DND-41 (cell line): Measurements from ENCODE around the gene RCCD1.

Experiments
- CTCF ChIP-seq: IDR thresholded peaks from 2 replicates; pipeline ENCODE4 v1.5.1; 2012; ENCODE audit warnings: borderline replicate concordance, low read length, moderate library complexity, mild to moderate bottlenecking; ENCODE audit not compliant: poor library complexity, severe bottlenecking; ENCODE audit errors: extremely low read depth
- EZH2 ChIP-seq: IDR thresholded peaks from 3 replicates; pipeline ENCODE4 v1.6.1; 2012; ENCODE audit warnings: borderline replicate concordance, low read depth, mild to moderate bottlenecking, moderate library complexity, low read length, inconsistent platforms; ENCODE audit not compliant: severe bottlenecking

DNA sequence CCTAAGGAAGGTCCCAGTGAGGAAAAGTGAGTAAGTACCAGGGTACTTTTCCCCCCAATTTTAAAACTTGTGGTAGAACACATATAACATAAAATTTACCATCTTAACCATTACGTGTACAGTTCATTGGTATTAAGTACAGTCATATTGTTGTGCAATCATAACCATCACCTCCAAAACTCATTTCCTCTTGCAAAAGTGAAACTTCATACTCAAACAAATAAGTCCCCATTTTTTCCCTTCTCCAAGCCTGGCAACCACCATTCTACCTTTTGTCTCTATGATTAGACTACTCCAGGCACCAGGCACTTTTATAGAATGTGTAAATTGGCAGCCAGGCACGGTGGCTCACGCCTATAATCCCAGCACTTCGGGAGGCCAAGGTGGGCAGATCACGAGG, 27.5 kb downstream of the RCCD1 start:
- TF ChIP-seq CTCF = no peak
- no peak for TF ChIP-seq EZH2
